Measurements from ENCODE around the gene RPS13.
"Not testable (repeated sequence)": the region's sequence is repeated elsewhere in the genome, so short reads cannot be mapped to it uniquely, and the experiment has no call there.

The RPS13 gene

GRCh38 chr11:17077520-17078401, at the start of gene RPS13:
Gene RPS13 (minus strand): TSS chr11:17077667. CDS start chr11:17077641, 26 bp downstream.
- DNase-seq, result peak; percentile 95

- DNase-seq, result no peak
These were observed 44.5 kb upstream of the RPS13 start for GRCh38 chr11:17121981-17122380.

- DNase-seq, result no peak
These were observed 39.8 kb upstream of the RPS13 start for GRCh38 chr11:17117262-17117661.

GRCh38 chr11:17116117-17116516, 38.6 kb upstream of the RPS13 start:
- no peak for DNase-seq

GRCh38 chr11:17107745-17108144, 30.3 kb upstream of the RPS13 start:
- DNase-seq, result not testable (repeated sequence)

- DNase-seq, result not testable (repeated sequence)
These were observed 28.1 kb upstream of the RPS13 start for GRCh38 chr11:17105404-17106040.

- no peak for DNase-seq
These were observed 25.0 kb upstream of the RPS13 start for GRCh38 chr11:17102462-17102861.

- DNase-seq, result no peak
These were observed 21.2 kb upstream of the RPS13 start for GRCh38 chr11:17098658-17099057.

- no peak for DNase-seq
These were observed 20.6 kb upstream of the RPS13 start for GRCh38 chr11:17098038-17098437.

GRCh38 chr11:17085976-17086375, 8.5 kb upstream of the RPS13 start:
- DNase-seq, result not testable (repeated sequence)

GRCh38 chr11:17077240-17077519, 287 bp downstream of the RPS13 start:
- no peak for DNase-seq

- DNase-seq, result no peak
These were observed 789 bp downstream of the RPS13 start for GRCh38 chr11:17076517-17077239.

- DNase-seq, result no peak
These were observed 2.0 kb downstream of the RPS13 start for GRCh38 chr11:17075506-17075905.

GRCh38 chr11:17073370-17074027, 4.0 kb downstream of the RPS13 start:
- no peak for DNase-seq

- no peak for DNase-seq
These were observed 10.1 kb downstream of the RPS13 start for GRCh38 chr11:17067417-17067816.

GRCh38 chr11:17066691-17067090, 10.8 kb downstream of the RPS13 start:
- DNase-seq, result no peak

GRCh38 chr11:17063171-17064002, 14.1 kb downstream of the RPS13 start:
- peak; percentile 66 for DNase-seq

- not testable (repeated sequence) for DNase-seq
These were observed 26.3 kb downstream of the RPS13 start for GRCh38 chr11:17051146-17051545.

GRCh38 chr11:17048491-17048890, 29.0 kb downstream of the RPS13 start:
- DNase-seq, result not testable (repeated sequence)

GRCh38 chr11:17046690-17047089, 30.8 kb downstream of the RPS13 start:
- DNase-seq, result no peak

- DNase-seq, result no peak
These were observed 40.5 kb downstream of the RPS13 start for GRCh38 chr11:17036666-17037658.
